DOHH2 (cell line): ENCODE measurements around the gene PTPN7.

Experiments
- H3F3A ChIP-seq: fragments of 200-600 bp; sonication (generic), shearing (Covaris generic); 2 replicates; pipeline ENCODE4 v1.6.0; 2016; ENCODE audit warnings: antibody characterized with exemption, mild to moderate bottlenecking; ENCODE audit not compliant: control insufficient read depth, insufficient read depth
- H3K27ac ChIP-seq: fragments of 200-600 bp; sonication (generic); 2 replicates; pipeline ENCODE4 v1.5.1; 2014; ENCODE audit warnings: low read depth, mild to moderate bottlenecking, low read length, moderate library complexity
- H3K27me3 ChIP-seq: fragments of 200-600 bp; sonication (generic); 2 replicates; pipeline ENCODE4 v1.6.1; 2014; ENCODE audit warnings: mild to moderate bottlenecking, low read length, mixed read lengths; ENCODE audit not compliant: control insufficient read depth
- H3K36me3 ChIP-seq: fragments of 200-600 bp; sonication (generic); 2 replicates; pipeline ENCODE4 v1.6.1; 2014; ENCODE audit warnings: mild to moderate bottlenecking, low read length, moderate library complexity, mixed read lengths; ENCODE audit not compliant: control insufficient read depth
- H3K4me1 ChIP-seq: fragments of 200-600 bp; sonication (generic); 2 replicates; pipeline ENCODE4 v1.6.1; 2014; ENCODE audit warnings: mild to moderate bottlenecking, low read length, mixed read lengths; ENCODE audit not compliant: control insufficient read depth
- H3K4me2 ChIP-seq: fragments of 200-600 bp; sonication (generic); 2 replicates; pipeline ENCODE4 v1.6.0; 2014; ENCODE audit warnings: mild to moderate bottlenecking, low read length, moderate library complexity
- H3K4me3 ChIP-seq: fragments of 200-600 bp; sonication (generic); 2 replicates; pipeline ENCODE4 v1.5.1; 2014; ENCODE audit warnings: mild to moderate bottlenecking, low read length, mixed read lengths
- H3K79me2 ChIP-seq: fragments of 200-600 bp; sonication (generic); 2 replicates; pipeline ENCODE4 v1.6.1; 2014; ENCODE audit warnings: mild to moderate bottlenecking, low read length, mixed read lengths; ENCODE audit not compliant: control insufficient read depth
- H3K9me2 ChIP-seq: fragments of 200-600 bp; sonication (generic); replicated peaks from 2 replicates; pipeline ENCODE4 v1.6.1; 2014; ENCODE audit warnings: mild to moderate bottlenecking, low read length, mixed read lengths; ENCODE audit not compliant: control insufficient read depth
- H3K9me3 ChIP-seq: fragments of 200-600 bp; sonication (generic); 2 replicates; pipeline ENCODE4 v1.6.1; 2014; ENCODE audit warnings: antibody characterized with exemption, low read length, mixed read lengths; ENCODE audit not compliant: control insufficient read depth, insufficient read depth
- H4K20me1 ChIP-seq: fragments of 200-600 bp; sonication (generic); 2 replicates; pipeline ENCODE4 v1.6.0; 2014; ENCODE audit warnings: low read depth, mild to moderate bottlenecking, antibody characterized with exemption, low read length, moderate library complexity; ENCODE audit not compliant: control insufficient read depth, insufficient read depth
- EZH2phosphoT487 ChIP-seq: fragments of 200-600 bp; sonication (generic); IDR thresholded peaks from 2 replicates; pipeline ENCODE4 v1.6.1; 2017; ENCODE audit warnings: borderline replicate concordance, mild to moderate bottlenecking, antibody characterized with exemption, low read length, moderate library complexity, mixed read lengths
- TF ChIP-seq, protein P1 (sequence below): fragments of 200-600 bp; sonication (generic); IDR thresholded peaks from one replicate; pipeline ENCODE4 v1.5.1; 2014; ENCODE audit warnings: antibody characterized with exemption, mild to moderate bottlenecking, low read depth, low read length; ENCODE audit not compliant: poor library complexity, severe bottlenecking

The PTPN7 gene

DNA sequence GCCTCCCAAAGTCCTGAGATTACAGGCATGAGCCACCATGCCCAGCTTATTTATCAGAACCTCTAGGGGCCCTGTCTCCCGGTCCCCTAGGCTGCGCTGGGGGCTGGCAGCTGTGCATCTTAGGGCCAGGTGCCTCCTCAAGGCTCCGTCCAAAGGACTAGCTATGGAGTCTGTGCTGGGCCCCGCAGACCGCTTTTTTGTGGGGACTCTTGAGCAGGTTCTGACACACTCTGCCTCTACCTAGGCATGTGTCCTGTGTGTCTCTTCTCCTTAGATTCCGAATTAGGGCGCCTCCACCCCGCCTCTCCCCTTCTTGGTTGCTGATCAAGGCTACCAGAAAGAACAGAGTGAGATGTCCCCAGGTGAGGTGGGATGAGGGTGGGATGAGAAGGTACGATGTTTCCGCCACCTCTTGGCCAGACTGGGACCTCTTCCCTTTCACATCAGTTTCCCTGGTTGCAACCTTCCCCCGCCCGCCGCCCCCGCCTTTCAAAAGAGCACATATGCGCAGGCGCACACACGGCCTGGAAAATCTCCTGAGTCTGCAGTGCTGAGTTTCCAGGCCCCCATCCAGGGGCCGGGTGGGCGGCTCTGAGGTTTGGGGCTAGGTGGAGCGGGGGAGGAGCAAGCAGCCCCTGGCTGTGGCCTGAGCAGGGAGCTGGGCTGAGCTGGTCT lies 5.0 kb upstream of the PTPN7 start:
- Histone ChIP-seq H3K79me2 (peaks cover 9% of the 10 kb centered on the region), H3K27me3 (no peaks in the 10 kb centered on the region), H4K20me1 (no peaks in the 10 kb centered on the region), H3K36me3 (no peaks in the 10 kb centered on the region; the same call in 1 of the 2 replicates), H3K4me1 (peaks cover 53% of the 10 kb centered on the region), H3K9me2 (no peaks in the 10 kb centered on the region), H3K9me3 (no peaks in the 10 kb centered on the region), H3K27ac (no peak overlapping the region), H3K4me2 (peak overlapping the region; percentile 59), H3K4me3 (no peak overlapping the region), H3F3A (no peaks in the 10 kb centered on the region)
- TF ChIP-seq EZH2phosphoT487, result no peak
- TF ChIP-seq, protein P1, sequence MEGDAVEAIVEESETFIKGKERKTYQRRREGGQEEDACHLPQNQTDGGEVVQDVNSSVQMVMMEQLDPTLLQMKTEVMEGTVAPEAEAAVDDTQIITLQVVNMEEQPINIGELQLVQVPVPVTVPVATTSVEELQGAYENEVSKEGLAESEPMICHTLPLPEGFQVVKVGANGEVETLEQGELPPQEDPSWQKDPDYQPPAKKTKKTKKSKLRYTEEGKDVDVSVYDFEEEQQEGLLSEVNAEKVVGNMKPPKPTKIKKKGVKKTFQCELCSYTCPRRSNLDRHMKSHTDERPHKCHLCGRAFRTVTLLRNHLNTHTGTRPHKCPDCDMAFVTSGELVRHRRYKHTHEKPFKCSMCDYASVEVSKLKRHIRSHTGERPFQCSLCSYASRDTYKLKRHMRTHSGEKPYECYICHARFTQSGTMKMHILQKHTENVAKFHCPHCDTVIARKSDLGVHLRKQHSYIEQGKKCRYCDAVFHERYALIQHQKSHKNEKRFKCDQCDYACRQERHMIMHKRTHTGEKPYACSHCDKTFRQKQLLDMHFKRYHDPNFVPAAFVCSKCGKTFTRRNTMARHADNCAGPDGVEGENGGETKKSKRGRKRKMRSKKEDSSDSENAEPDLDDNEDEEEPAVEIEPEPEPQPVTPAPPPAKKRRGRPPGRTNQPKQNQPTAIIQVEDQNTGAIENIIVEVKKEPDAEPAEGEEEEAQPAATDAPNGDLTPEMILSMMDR, result no peak

DNA sequence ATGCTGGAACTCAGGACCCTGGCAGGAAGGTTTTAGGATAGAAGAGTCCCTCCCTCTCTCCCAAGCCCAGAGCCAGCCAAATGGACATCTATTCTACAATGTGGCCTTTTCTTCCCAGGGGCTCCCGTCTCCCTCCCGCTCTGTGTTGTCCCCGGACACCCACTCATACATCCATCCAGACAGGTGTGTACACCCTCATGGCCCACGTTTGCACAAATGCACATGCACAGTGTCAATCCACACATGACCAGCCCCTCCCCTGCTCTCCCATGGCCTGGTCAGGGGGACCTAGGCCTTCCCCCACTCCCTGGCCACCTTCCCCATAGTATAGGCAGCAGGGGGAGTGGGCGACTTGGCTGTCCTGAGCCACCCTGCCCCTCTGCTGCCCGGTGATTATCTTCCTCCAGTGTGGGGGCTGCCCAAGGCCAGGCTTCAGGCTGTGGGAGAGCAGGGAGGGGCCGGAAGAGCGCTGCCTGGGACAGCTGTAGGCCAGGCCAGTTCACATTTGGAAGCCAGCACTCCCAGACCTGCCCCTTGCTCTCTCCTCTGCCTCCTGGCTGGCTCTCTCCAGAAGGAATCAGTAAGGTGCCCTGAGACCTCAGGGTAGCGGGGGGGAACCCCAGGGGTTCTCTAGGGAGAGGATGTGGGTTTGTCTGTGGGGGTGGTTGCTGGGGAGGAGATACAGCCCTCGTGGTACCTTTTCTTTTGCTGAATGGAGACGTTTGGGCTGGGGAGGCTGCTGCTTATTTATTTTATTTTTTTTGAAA lies 4.1 kb upstream of the PTPN7 start:
- Histone ChIP-seq H3K36me3 (peaks cover 9% of the 10 kb centered on the region), H3K79me2 (peaks cover 18% of the 10 kb centered on the region), H4K20me1 (no peaks in the 10 kb centered on the region), H3K4me1 (peaks cover 61% of the 10 kb centered on the region), H3K9me3 (no peaks in the 10 kb centered on the region), H3K9me2 (no peaks in the 10 kb centered on the region), H3K27ac (no peak overlapping the region), H3K4me2 (peak overlapping the region; percentile 59), H3K27me3 (no peaks in the 10 kb centered on the region), H3F3A (no peaks in the 10 kb centered on the region), H3K4me3 (peak overlapping the region; percentile 32)
- TF ChIP-seq, protein P1, result no peak
- TF ChIP-seq EZH2phosphoT487, result no peak

DNA sequence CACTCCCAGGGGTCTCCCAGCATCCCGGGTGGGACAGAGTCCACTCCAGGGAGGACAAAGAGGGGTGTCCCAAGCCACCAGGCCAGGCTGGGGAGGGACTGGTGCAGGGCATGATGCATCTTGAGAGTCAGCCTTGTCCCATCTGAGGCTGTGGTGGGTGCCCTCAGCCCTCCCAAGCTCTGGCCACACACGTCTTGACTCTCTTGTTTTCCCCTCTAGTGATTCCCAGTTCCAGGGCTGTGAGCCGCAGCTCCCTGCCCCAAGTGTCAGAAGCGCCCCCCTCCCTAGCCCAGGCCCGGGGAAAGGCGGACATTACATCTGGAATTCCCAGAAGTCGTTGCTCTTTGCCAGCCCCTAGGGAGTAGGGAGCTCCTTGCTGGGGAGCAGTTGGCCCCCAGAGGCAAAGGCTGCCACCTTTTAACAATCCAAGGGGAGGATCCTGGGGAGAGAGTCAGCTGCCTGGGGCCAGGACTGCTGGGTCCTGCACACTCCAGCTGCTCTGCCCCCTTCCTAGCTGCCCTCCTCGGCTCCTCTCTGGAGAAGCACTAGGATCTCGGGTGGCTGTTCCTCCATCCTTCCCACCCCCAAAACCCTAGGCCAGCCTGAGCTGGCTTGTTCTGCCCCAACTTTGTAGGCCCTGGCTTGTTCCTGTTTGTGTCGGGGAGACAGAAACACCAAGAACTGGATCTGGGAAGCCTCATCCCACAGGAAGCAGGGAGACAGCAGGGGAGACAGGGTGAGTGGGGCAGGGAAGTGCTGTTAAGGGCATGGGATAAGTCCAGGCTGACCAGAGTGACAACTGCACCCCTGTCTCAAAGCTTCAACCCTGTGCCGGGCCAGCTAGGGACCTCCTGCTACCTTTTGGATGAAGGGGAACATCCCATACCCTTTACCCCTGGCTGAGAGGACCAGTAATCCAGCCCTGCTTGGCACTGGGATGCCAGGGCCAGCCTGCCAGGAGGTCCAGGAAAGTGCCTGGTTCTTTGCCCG lies 3.2 kb upstream of the PTPN7 start:
- no peak overlapping the region for H3K27ac ChIP-seq

More for the DNA sequence above, 3.2 kb upstream of the PTPN7 start:
- H3K4me1 ChIP-seq, result peaks cover 70% of the 10 kb centered on the region
- no peaks in the 10 kb centered on the region for H4K20me1 ChIP-seq
- H3K9me2 ChIP-seq, result no peaks in the 10 kb centered on the region
- H3K4me3 ChIP-seq, result peak overlapping the region; percentile 80
- H3K36me3 ChIP-seq, result peaks cover 18% of the 10 kb centered on the region
- peak overlapping the region; percentile 88 for H3K4me2 ChIP-seq
- no peaks in the 10 kb centered on the region for H3K27me3 ChIP-seq
- TF ChIP-seq, protein P1, result no peak
- no peak for TF ChIP-seq EZH2phosphoT487
- H3F3A ChIP-seq, result peaks cover 3% of the 10 kb centered on the region
- H3K9me3 ChIP-seq, result no peaks in the 10 kb centered on the region
- peaks cover 27% of the 10 kb centered on the region for H3K79me2 ChIP-seq
